ENCODE measurements around the gene AURKB. TPM values are rescaled to one million over a fixed set of nuclear protein-coding genes. Genes with fewer than 3 reads are reported as not detected.

AURKB gene
- total RNA-seq, 1 experiment from 2014 or later, result 209 TPM

DNA sequence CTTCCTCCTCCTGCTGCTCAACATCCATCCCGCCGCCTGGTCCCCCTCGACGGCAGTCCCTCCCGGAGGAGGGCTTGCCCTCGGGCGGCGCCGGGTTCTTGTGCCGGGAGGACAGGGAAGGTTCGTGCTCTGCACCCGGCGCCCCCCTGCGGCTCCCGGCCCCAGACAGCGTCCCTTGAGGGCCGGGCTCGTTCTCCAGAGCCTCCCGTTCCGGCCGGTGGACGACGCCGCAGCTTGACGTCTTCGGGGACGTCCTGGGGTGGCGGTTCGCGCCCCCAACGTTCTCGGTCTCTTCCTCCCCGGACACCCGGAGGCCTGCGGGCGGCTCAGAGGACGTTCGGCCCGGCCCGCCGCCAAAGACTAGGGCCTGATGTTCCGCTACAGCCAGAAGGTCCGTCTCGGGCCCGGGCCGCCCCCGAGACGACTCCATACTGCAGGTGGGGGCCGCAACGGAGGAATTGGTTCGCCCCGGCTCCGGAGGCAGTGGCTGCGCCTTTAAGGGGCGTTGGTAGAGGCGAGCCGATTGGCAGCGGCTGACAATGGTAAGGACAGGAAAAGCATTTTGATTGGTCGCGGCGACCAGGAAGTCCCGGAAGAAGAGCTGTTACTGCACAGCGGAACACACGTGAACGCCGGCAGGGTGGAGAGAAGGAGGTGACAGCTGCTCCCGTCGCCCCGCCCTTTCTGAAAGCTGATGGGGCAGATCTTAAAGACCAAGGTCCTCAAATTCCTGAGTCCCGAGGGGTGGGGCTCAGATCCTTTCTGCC, 20.5 kb downstream of the AURKB start, which contains the start of gene BORCS6:
TSS of gene BORCS6 (minus strand) at position 470 of the 767 bp plus-strand sequence. CDS start at position 430, 40 bp downstream.
- BruUV-seq (replicated peaks), result no TSS peak
- H3K36me3 ChIP-seq (ENCODE audit: insufficient read depth, low read length, poor library complexity, severe bottlenecking), result no peaks in the 10 kb centered on the region
- DNase-seq (ENCODE audit: low spot score), result peak; percentile 99
- intact Hi-C loops (cut with micrococcal nuclease; ENCODE audit: unreplicated experiment), result no loop called here
- ChIA-PET CTCF (no interaction called here), POLR2A (ENCODE audit: low non-redundant PET) (interaction anchor here (0.7 to 1.1 kb wide), 3 partner anchors 17 to 20 kb away, joined by 4 to 5 read pairs (median 5); partner anchors contain the start of gene AURKB)
- TF ChIP-seq EZH2 (IDR thresholded peaks at IDR 0.05; ENCODE audit: borderline replicate concordance, low read depth, low read length, poor library complexity, severe bottlenecking), result no peak
- TF ChIP-seq, protein P1, sequence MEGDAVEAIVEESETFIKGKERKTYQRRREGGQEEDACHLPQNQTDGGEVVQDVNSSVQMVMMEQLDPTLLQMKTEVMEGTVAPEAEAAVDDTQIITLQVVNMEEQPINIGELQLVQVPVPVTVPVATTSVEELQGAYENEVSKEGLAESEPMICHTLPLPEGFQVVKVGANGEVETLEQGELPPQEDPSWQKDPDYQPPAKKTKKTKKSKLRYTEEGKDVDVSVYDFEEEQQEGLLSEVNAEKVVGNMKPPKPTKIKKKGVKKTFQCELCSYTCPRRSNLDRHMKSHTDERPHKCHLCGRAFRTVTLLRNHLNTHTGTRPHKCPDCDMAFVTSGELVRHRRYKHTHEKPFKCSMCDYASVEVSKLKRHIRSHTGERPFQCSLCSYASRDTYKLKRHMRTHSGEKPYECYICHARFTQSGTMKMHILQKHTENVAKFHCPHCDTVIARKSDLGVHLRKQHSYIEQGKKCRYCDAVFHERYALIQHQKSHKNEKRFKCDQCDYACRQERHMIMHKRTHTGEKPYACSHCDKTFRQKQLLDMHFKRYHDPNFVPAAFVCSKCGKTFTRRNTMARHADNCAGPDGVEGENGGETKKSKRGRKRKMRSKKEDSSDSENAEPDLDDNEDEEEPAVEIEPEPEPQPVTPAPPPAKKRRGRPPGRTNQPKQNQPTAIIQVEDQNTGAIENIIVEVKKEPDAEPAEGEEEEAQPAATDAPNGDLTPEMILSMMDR (conservative IDR thresholded peaks at IDR 0.05; ENCODE audit: low read depth, low read length), result no peak
- H3K4me3 ChIP-seq (ENCODE audit: low read depth, low read length, poor library complexity, severe bottlenecking), result peak within 1 kb of the TSS; percentile 82
- no peaks in the 10 kb centered on the region for H3K9me3 ChIP-seq (ENCODE audit: low read depth, low read length, poor library complexity, severe bottlenecking)
- H3K27me3 ChIP-seq (replicated peaks; ENCODE audit: insufficient read depth, low read depth, low read length, poor library complexity), result no peaks in the 10 kb centered on the region
- H3K4me1 ChIP-seq (ENCODE audit: insufficient read depth, low read length, poor library complexity, severe bottlenecking), result peaks cover 27% of the 10 kb centered on the region
- H3K27ac ChIP-seq (ENCODE audit: low read depth, low read length, poor library complexity, severe bottlenecking), result peak within 1 kb of the TSS; percentile 76

DNA sequence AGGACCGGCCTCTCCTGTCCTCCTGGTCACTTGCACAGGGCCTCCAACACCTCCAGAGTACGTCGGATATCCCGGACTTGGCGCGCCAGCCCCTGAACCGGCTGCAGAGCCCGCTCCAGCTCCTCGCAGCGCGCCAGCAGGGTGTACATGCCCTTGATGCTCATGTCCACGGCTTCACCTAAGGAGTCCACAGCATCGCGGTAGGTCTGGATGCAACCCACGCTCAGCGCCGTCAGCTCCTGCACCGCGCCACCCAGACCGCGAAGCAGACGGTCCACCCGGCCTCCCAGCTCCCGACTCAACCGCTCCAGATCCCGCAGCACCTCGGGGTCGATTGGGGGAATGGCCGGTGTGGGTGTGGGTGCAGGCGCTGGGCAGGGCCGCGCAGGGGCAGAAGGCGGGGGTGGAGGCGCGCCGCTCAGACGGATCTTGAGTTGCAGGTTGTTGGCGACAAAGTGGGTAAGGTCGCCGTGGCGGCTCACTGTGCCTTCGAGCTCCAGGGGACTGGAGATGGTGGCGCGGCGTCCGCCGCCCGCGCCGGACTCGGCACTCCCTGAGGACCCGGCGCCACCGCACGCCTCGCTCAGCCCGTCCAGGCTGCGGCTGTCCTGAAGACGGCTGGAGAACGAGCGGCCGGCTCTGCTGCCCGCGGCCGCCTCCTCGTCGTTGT, 21.2 kb downstream of the AURKB start:
- Histone ChIP-seq H3K27me3 (replicated peaks; ENCODE audit: insufficient read depth, low read depth, low read length, poor library complexity) (no peaks in the 10 kb centered on the region), H3K4me1 (ENCODE audit: insufficient read depth, low read length, poor library complexity, severe bottlenecking) (peaks cover 27% of the 10 kb centered on the region), H3K4me3 (ENCODE audit: low read depth, low read length, poor library complexity, severe bottlenecking) (peak overlapping the region; percentile 82), H3K36me3 (ENCODE audit: insufficient read depth, low read length, poor library complexity, severe bottlenecking) (no peaks in the 10 kb centered on the region), H3K9me3 (ENCODE audit: low read depth, low read length, poor library complexity, severe bottlenecking) (no peaks in the 10 kb centered on the region), H3K27ac (ENCODE audit: low read depth, low read length, poor library complexity, severe bottlenecking) (peak overlapping the region; percentile 76)
- CTCF ChIA-PET, result interaction anchor here (0.5 kb wide), 1 partner anchor 19 kb away, joined by 8 read pairs; no protein-coding TSS in a partner anchor
- intact Hi-C loops (cut with micrococcal nuclease; ENCODE audit: unreplicated experiment), result no loop called here
- no peak for DNase-seq (ENCODE audit: low spot score)
- no peak for TF ChIP-seq EZH2 (IDR thresholded peaks at IDR 0.05; ENCODE audit: borderline replicate concordance, low read depth, low read length, poor library complexity, severe bottlenecking)
- TF ChIP-seq, protein P1 (conservative IDR thresholded peaks at IDR 0.05; ENCODE audit: low read depth, low read length), result no peak
- POLR2A ChIA-PET (ENCODE audit: low non-redundant PET), result interaction anchor here (0.6 kb wide), 1 partner anchor 28 kb away, joined by 3 read pairs; no protein-coding TSS in a partner anchor
- no TSS peak for BruUV-seq (replicated peaks)

DNA sequence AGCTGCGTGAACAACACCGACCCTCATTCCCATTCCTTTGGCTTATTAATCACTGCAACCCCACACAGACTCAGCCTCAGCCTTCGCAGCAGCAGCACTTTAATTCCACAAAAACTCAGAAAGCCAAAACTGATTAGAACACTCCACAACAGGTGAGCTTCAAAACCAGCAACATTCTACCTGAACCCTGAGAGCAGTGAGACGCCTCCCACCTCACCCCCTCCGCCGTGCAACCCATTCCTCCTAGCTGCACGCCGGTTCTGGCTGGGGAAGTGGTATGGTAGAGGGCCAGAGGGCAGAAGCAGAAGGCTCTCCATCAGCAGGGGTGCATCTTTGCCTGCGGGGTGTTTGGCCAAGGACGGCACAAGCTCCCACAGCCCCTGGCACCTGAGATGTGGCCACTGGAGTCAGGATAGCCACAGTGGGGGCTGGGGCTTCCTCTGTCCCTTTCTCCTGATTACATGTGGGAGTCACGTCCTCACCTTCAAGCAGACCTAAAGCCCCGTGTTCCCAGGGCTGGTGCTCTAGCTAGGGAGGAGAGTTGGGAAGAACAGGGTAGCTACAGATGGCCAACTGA, 22.0 kb downstream of the AURKB start:
- intact Hi-C loops (cut with micrococcal nuclease; ENCODE audit: unreplicated experiment), result no loop called here
- TF ChIP-seq EZH2 (IDR thresholded peaks at IDR 0.05; ENCODE audit: borderline replicate concordance, low read depth, low read length, poor library complexity, severe bottlenecking), result no peak
- TF ChIP-seq, protein P1 (conservative IDR thresholded peaks at IDR 0.05; ENCODE audit: low read depth, low read length), result no peak
- no peaks in the 10 kb centered on the region for H3K9me3 ChIP-seq (ENCODE audit: low read depth, low read length, poor library complexity, severe bottlenecking)
- no peak for DNase-seq (ENCODE audit: low spot score)
- peaks cover 27% of the 10 kb centered on the region for H3K4me1 ChIP-seq (ENCODE audit: insufficient read depth, low read length, poor library complexity, severe bottlenecking)
- H3K4me3 ChIP-seq (ENCODE audit: low read depth, low read length, poor library complexity, severe bottlenecking), result peak overlapping the region; percentile 82
- BruUV-seq (replicated peaks), result no TSS peak
- no peaks in the 10 kb centered on the region for H3K27me3 ChIP-seq (replicated peaks; ENCODE audit: insufficient read depth, low read depth, low read length, poor library complexity)
- H3K36me3 ChIP-seq (ENCODE audit: insufficient read depth, low read length, poor library complexity, severe bottlenecking), result no peaks in the 10 kb centered on the region
- ChIA-PET CTCF (no interaction called here), POLR2A (ENCODE audit: low non-redundant PET) (interaction anchor here (0.6 kb wide), 2 partner anchors 27 to 31 kb away, joined by 3 to 6 read pairs; no protein-coding TSS in a partner anchor)
- H3K27ac ChIP-seq (ENCODE audit: low read depth, low read length, poor library complexity, severe bottlenecking), result peak overlapping the region; percentile 76

All from A673 (cell line).